ENCODE data around the gene UBE2Z.

- TF ChIP-seq CTCF (IDR thresholded peaks at IDR 0.05 in 8 of 11, conservative IDR thresholded peaks at IDR 0.05 in 3 of 11) (no peak), POLR2AphosphoS5 (IDR thresholded peaks at IDR 0.05) (no peak), POLR2A (IDR thresholded peaks at IDR 0.05) (no peak)
These were observed 39.2 kb upstream of the UBE2Z start for GRCh38 chr17:48868916-48869500.

Measured in spleen (tissue), 7 donors.